Keratinocyte (primary cell): ENCODE measurements around the gene CTIF. TPM values are rescaled to one million over a fixed set of nuclear protein-coding genes. Genes with fewer than 3 reads are reported as not detected.

Source experiments
- DNase-seq: peaks from one replicate; pipeline ENCODE4 v3.0.0-alpha.2; 2011; ENCODE audit warnings: low read depth, missing footprints, low spot score
- FAIRE-seq: peaks from 2 replicates; lab custom pipeline; 2011; peaks lifted over from hg19 to GRCh38; lab: Jason Lieb, UNC
- H2AFZ ChIP-seq: 2 replicates; pipeline ENCODE4 v1.6.0; 2012; ENCODE audit warnings: low read length, control low read depth, inconsistent platforms; ENCODE audit not compliant: control insufficient read depth
- H3K27ac ChIP-seq: 2 replicates; pipeline ENCODE4 v1.5.1; 2011; ENCODE audit warnings: low read length; ENCODE audit not compliant: control insufficient read depth, insufficient read depth
- H3K27me3 ChIP-seq: 3 replicates; pipeline ENCODE4 v1.6.0; 2011; ENCODE audit warnings: low read length; ENCODE audit not compliant: control insufficient read depth, insufficient read depth; ENCODE audit errors: extremely low read depth
- H3K36me3 ChIP-seq, 2 experiments: 2 replicates in 1 of 2; 3 replicates in 1 of 2; pipeline ENCODE4 v1.5.1; 2011; ENCODE audit warnings: low read length in 2 of 2, mild to moderate bottlenecking in 1 of 2; ENCODE audit not compliant: control insufficient read depth in 2 of 2, insufficient read depth in 2 of 2; ENCODE audit errors: extremely low read depth in 1 of 2
- H3K4me1 ChIP-seq: 3 replicates; pipeline ENCODE4 v1.5.1; 2011; ENCODE audit warnings: low read length; ENCODE audit not compliant: control insufficient read depth, insufficient read depth; ENCODE audit errors: extremely low read depth
- H3K4me2 ChIP-seq: 3 replicates; pipeline ENCODE4 v1.6.0; 2011; ENCODE audit warnings: low read depth, low read length; ENCODE audit not compliant: control insufficient read depth, insufficient read depth; ENCODE audit errors: extremely low read depth
- H3K4me3 ChIP-seq, 3 experiments: fragments of 200-600 bp in 1 of 3; sonication (generic) in 1 of 3; 2 replicates in 2 of 3; 3 replicates in 1 of 3; pipeline ENCODE4 v1.5.1; 2011 to 2016; ENCODE audit warnings: low read length in 3 of 3, mild to moderate bottlenecking in 3 of 3, control low read depth in 2 of 3, inconsistent platforms in 1 of 3, low read depth in 1 of 3, mixed read lengths in 1 of 3, mixed run types in 1 of 3, moderate library complexity in 1 of 3; ENCODE audit not compliant: control insufficient read depth in 2 of 3, insufficient read depth in 2 of 3; ENCODE audit errors: extremely low read depth in 1 of 3
- H3K79me2 ChIP-seq: 2 replicates; pipeline ENCODE4 v1.6.0; 2012; ENCODE audit warnings: low read length; ENCODE audit not compliant: control insufficient read depth, insufficient read depth
- H3K9ac ChIP-seq: 3 replicates; pipeline ENCODE4 v1.6.0; 2011; ENCODE audit warnings: low read length; ENCODE audit not compliant: control insufficient read depth, insufficient read depth; ENCODE audit errors: extremely low read depth
- H3K9me1 ChIP-seq: 3 replicates; pipeline ENCODE4 v1.6.0; 2011; ENCODE audit warnings: low read length; ENCODE audit not compliant: control insufficient read depth, insufficient read depth; ENCODE audit errors: extremely low read depth
- H3K9me3 ChIP-seq: 2 replicates; pipeline ENCODE4 v1.5.1; 2012; ENCODE audit warnings: low read depth, low read length; ENCODE audit not compliant: control insufficient read depth
- H4K20me1 ChIP-seq: 3 replicates; pipeline ENCODE4 v1.6.0; 2011; ENCODE audit warnings: low read length; ENCODE audit not compliant: control insufficient read depth, insufficient read depth; ENCODE audit errors: extremely low read depth
- EZH2 ChIP-seq: IDR thresholded peaks from one replicate; pipeline ENCODE4 v1.6.1; 2012; ENCODE audit warnings: inconsistent platforms, mild to moderate bottlenecking, low read length, moderate library complexity
- dilution Hi-C: fragments of 300-500 bp; cut with MboI; formaldehyde crosslinking; loops from one replicate; pipeline ENCODE4 v1.7.0; 2020; ENCODE audit warnings: low sequenced_read_pairs; ENCODE audit not compliant: extremely low pct_ligation_motif_present
- polyA plus RNA-seq, 5 experiments: library from polyadenylated mRNA; depleted of rRNA in 3 of 5; stranded (reverse) in 3 of 5; stranded (forward) in 1 of 5; unstranded in 1 of 5; fragments of >200 nt; gene quantifications; 1 replicate in 1 of 5; 2 replicates in 3 of 5; 3 replicates in 1 of 5; pipeline versions ENCODE4 v1.2.1 to v1.2.3, GENCODE V29; 2011 to 2012; ENCODE audit warnings: missing spikeins in 2 of 5, low read depth in 1 of 5, low replicate concordance in 1 of 5
- TF ChIP-seq, protein P1 (sequence below), 3 experiments: IDR thresholded peaks in 1 of 3; conservative IDR thresholded peaks in 1 of 3; optimal IDR thresholded peaks in 1 of 3; 2 replicates in 2 of 3; 3 replicates in 1 of 3; pipeline versions ENCODE3 to v1.5.1; 2011; ENCODE audit warnings: low read length in 3 of 3, mild to moderate bottlenecking in 3 of 3, moderate library complexity in 2 of 3, control low read depth in 1 of 3, inconsistent platforms in 1 of 3; ENCODE audit not compliant: insufficient read depth in 2 of 3; ENCODE audit errors: extremely low read depth in 1 of 3

CTIF gene
- polyA plus RNA-seq, 1 donor (not counting 4 experiments of a cell fraction or from before 2014, with no cell fraction given): 15.0 TPM

DNA sequence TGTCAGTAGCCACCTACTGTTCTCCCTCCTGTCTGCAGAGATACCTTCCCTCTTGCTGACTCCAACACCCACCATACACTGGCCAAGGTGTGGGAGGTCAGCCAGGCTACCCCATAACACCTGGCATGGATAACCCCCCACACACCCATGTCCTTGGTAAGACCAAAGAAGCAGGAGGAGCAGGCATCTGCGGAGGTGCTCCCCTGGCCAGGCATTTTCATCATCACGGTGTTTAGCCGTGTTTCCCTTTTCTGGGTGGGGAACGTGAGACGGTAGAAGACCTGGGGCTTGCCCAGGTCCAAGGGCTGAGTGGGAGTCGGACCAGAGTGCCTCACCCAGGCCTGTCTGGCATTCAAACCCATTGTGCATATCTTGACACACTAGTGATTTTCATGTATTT, 261.6 kb downstream of the CTIF start:
- no peak for TF ChIP-seq EZH2
- TF ChIP-seq, protein P1, sequence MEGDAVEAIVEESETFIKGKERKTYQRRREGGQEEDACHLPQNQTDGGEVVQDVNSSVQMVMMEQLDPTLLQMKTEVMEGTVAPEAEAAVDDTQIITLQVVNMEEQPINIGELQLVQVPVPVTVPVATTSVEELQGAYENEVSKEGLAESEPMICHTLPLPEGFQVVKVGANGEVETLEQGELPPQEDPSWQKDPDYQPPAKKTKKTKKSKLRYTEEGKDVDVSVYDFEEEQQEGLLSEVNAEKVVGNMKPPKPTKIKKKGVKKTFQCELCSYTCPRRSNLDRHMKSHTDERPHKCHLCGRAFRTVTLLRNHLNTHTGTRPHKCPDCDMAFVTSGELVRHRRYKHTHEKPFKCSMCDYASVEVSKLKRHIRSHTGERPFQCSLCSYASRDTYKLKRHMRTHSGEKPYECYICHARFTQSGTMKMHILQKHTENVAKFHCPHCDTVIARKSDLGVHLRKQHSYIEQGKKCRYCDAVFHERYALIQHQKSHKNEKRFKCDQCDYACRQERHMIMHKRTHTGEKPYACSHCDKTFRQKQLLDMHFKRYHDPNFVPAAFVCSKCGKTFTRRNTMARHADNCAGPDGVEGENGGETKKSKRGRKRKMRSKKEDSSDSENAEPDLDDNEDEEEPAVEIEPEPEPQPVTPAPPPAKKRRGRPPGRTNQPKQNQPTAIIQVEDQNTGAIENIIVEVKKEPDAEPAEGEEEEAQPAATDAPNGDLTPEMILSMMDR (optimal IDR thresholded peaks at IDR 0.05 in 1 of 3, IDR thresholded peaks at IDR 0.05 in 1 of 3, conservative IDR thresholded peaks at IDR 0.05 in 1 of 3; ENCODE audit: extremely low read depth in 1 of 3, insufficient read depth in 2 of 3, low read length in 3 of 3): no peak
- DNase-seq (no peak), FAIRE-seq (no peak)
- Histone ChIP-seq H3K4me3 (no peak overlapping the region), H3K4me2 (no peak overlapping the region), H3K36me3 (peaks cover 14 to 20% of the 10 kb centered on the region in 2 experiments), H3K27ac (no peak overlapping the region), H3K9me3 (no peaks in the 10 kb centered on the region), H3K79me2 (no peaks in the 10 kb centered on the region), H3K27me3 (no peaks in the 10 kb centered on the region), H3K9ac (no peak overlapping the region), H3K4me1 (no peaks in the 10 kb centered on the region), H2AFZ (no peak overlapping the region), H3K9me1 (no peaks in the 10 kb centered on the region), H4K20me1 (no peaks in the 10 kb centered on the region)
- dilution Hi-C loops: no loop called here

DNA sequence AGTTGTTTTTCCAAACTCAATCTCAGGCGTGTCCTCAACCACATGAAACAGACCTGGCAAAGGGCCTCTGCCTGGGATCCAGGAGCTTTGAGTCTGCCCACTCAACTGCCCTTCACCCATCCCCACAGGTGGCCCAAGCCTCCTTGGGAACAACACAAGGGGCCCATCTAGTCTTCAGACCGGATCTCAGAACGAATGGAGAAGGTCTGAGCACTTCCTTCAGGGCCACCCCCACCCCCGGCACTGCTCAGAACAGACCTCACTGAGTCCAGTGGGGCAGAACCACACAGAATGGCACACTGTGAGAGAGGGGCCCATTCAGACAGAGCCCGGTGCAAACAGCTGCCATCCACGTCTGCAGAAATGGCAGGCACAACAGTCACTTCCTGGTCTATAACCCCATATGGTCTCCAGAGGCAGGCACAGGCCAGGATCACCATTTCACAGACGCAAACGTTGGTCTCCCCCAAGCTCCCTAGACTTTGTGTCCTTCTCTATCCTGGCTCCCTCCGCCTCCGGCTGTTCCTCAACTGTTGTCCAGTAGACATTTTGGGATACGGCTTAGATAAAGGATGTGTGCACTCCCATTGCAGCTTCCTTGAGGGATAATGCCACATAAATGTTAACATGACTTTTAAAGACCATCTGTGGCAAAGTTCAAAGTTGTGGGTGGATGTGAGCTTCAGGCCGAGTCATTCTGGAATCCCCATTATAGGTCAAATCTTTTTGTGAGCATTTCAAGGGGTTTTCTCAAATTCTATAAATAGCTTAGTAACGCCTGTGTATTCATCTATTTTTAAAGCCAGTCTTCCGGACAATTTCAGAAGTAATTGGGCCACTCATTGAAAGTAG, 262.3 kb downstream of the CTIF start:
- no peak overlapping the region for H2AFZ ChIP-seq
- H3K36me3 ChIP-seq: peaks cover 16 to 21% of the 10 kb centered on the region in 2 experiments
- no peak overlapping the region for H3K27ac ChIP-seq
- no peaks in the 10 kb centered on the region for H4K20me1 ChIP-seq
- H3K4me3 ChIP-seq: no peak overlapping the region
- no peaks in the 10 kb centered on the region for H3K9me3 ChIP-seq
- H3K79me2 ChIP-seq: no peaks in the 10 kb centered on the region
- FAIRE-seq: no peak
- no peaks in the 10 kb centered on the region for H3K4me1 ChIP-seq
- H3K9me1 ChIP-seq: no peaks in the 10 kb centered on the region
- dilution Hi-C loops: no loop called here
- H3K4me2 ChIP-seq: no peak overlapping the region
- DNase-seq: no peak
- no peak overlapping the region for H3K9ac ChIP-seq
- TF ChIP-seq, protein P1 (optimal IDR thresholded peaks at IDR 0.05 in 1 of 3, IDR thresholded peaks at IDR 0.05 in 1 of 3, conservative IDR thresholded peaks at IDR 0.05 in 1 of 3; ENCODE audit: extremely low read depth in 1 of 3, insufficient read depth in 2 of 3, low read length in 3 of 3): no peak
- no peak for TF ChIP-seq EZH2
- no peaks in the 10 kb centered on the region for H3K27me3 ChIP-seq
